NCI-H2029 (cell line): Measurements from ENCODE around the gene PLCL2.

Experiments
- DNase-seq: peaks from one replicate; lab custom pipeline; 2025; lab: John Stamatoyannopoulos, UW

PLCL2 gene

GRCh38 chr3:17014284-17014683, 129.5 kb downstream of the PLCL2 start:
- no peak for DNase-seq

- no peak for DNase-seq
These were observed 130.0 kb downstream of the PLCL2 start for GRCh38 chr3:17014709-17015108.

DNA sequence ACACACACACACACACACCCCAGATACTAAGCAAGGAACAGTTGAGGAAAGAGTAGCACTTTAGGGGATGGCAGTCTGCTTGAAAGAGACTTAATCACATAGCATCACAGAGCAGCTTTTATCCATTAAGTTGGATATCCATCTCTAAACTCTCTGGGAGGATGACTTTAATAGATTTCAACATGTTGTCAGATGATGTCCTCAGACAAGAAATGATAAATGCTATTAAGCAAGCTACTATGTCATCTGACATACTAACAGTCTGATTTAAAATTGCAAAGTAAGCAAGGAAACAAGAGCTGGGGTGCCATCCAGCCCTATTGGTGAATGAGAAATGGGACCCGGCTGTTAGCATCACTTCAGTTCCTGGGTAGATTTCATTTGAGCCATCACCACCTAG, 136.9 kb downstream of the PLCL2 start:
- DNase-seq: no peak

DNA sequence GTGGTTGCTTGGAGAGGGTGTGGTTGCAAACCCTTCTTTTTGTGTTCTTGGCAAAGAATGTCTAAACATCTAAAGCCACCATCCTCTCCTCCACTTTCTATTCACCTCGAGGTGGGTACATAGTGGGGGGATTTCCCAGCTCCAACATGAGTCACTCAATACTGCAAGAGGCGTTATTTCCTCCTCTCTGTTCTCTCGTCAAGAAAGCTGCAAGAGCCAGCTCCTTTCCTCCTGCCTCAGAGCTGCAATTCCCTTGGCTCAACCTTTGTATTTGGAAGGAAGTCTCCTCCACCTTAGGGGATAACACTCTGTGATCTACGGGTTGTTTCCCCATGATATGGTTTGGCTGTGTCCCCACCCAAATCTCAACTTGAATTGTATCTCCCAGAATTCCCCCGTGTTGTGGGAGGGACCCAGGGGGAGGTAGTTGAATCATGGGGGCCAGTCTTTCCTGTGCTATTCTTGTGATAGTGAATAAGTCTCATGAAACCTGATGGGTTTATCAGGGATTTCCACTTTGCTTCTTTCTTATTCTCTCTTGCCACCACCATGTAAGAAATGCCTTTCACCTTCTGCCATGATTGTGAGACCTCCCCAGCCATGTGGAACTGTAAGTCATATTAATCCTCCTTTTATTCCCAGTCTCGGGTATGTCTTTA, 138.4 kb downstream of the PLCL2 start:
- no peak for DNase-seq

GRCh38 chr3:17025594-17026139, 140.9 kb downstream of the PLCL2 start:
- no peak for DNase-seq

DNA sequence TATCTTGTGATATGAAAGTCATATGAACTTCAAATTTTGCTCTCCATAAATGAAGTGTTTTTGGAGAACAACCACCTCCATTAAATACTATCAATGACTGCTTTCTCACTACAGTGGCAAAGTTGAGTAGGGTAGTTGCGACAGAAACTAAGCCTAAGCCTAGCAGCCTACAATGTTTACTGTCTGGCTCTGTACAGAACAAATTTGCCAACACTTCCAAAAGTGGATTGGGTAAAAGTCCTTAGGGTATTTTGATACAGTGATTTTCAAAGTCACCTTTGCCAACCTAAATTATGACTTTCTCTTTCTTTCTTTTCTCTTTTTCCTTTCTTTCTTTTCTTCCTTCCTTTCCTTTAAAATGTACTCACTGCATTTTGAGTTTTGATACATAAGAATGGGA, 142.6 kb downstream of the PLCL2 start:
- DNase-seq: no peak

DNA sequence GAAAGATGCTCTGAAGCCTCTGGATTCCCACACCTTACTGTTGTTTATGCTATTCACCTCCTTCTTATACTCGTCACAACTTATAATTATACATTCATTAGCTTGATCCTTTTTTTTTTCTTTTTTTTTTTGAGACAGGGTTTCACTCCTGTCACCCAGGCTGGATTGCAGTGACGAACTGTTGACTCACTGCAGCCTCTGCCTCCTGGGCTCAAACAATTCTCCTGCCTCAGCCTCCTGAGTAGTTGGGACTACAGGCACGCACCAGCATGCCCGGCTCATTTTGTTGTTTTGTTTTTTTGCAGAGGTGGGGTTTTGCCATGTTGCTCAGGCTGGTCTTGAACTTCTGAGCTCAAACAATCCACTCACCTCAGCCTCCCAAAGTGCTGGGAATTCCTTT, 143.6 kb downstream of the PLCL2 start:
- no peak for DNase-seq

DNA sequence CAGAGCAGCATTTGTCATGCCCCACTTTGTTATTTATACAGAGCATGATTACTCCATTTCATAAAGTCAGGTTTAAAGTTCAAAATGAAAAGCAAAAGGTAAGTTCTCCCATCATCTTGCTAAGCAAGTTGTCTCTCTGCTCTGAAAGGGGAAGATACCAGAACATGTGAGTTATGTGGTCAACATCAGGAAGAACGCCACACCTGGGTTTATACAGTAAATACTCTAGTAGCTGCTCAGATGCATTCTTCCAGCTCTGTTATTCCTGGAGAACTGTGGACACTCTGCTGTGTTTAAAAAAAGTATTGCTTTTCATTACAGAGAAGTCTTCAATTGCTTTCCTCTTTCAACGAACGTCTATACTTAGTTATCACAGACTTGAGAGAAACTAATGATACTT, 145.7 kb downstream of the PLCL2 start:
- DNase-seq: no peak

- DNase-seq: no peak
These were observed 146.3 kb downstream of the PLCL2 start for GRCh38 chr3:17030956-17031652.

DNA sequence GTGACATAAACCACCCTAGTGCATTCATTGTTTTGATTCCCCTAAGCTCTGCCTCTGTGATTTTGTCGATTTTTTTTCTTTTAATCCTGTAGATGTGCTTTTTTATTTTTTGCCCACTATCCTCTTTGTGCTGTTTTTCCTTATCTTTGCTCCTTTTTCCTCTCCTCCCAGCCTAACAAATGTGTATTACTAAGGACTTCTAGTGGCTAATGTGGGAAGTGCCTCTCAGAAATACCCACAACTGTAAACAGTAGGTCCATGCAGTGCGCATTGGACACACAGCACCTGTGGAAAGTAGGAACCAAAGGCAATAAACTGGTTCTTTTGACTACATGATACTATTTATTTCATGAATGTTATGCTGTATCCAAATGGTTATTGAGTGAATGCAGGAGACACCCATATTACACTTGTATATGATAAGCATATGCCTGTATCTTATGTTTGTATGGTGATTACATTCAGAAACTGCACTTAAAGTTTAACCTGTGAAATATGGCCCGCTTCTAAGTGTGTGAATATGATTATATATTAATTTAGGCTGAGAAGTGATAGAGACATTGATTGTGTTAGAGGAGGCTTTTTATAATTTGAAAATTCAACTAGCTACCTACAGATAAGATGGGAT, 147.8 kb downstream of the PLCL2 start:
- DNase-seq: peak; percentile 46

GRCh38 chr3:17033516-17034168, 148.9 kb downstream of the PLCL2 start:
- DNase-seq: no peak

DNA sequence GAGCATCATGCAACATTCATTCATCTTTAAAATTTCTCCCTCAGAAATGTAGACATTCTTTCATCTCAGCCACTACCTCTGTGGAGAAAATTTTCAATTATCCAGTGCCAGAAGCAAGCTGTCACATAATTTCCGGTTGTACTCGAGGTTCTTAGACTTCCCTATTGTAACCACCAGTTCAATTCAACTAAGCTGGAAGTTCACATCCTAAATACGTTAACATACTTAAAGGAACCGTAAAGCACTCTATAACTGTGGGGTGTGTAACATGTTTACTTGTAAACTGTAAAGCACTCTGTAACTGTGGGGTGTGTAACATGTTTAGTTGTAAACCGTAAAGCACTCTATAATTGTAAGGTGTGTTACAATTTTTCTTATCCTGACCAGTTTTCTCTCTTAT, 150.3 kb downstream of the PLCL2 start:
- no peak for DNase-seq

- DNase-seq: no peak
These were observed 151.2 kb downstream of the PLCL2 start for GRCh38 chr3:17035966-17036365.

DNA sequence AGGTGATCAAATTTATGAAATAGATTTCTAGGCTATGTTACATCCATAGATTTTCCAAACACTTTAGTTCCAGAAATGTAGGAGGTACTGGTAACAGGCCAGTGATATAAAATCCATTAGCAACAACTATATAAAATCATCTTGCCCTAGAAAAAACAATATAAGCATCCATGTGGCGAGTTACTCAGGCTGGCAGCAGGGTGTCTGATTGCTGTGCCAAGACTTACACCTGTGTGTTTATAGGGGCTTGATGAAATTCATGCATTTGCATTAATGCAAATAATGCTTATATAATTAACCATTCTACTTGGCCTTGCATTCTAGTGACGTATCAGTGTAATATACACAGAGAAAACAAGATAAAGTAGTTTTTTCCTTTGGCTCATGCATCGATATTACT, 153.4 kb downstream of the PLCL2 start:
- DNase-seq: no peak

- peak; percentile 10 for DNase-seq
These were observed 154.3 kb downstream of the PLCL2 start for GRCh38 chr3:17038900-17039553.

- peak; percentile 76 for DNase-seq
These were observed 154.8 kb downstream of the PLCL2 start for GRCh38 chr3:17039594-17039993.

DNA sequence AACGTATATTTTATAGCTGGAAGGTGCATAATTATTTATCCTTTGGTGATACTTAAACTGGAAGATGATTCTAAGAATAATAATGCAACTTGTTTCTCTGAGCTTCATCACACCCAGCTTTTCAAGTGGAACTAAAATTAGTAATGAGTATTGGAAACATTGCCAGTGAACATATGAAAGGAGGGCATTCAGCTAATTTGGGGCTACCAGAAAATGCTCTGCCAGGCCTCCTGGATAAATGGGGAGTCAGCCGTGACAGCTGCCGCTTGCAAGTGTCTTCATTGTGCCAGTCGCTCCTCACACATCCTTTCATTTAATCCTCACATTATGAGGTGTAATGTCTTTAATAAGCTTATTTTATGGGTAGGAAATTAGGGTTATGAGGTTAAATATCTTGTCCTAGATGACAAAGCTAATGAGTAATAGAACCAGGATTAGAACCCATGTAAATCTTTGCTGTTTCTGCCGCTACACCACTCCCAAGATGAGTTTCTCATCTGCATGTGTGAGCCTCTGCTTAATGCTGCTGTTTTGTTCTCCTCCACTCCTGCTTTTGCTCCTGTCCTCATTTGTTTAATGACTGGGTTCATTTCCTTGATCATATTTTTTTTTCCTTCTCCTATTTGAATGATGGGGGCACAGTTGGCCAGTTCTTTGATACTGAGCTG, 155.7 kb downstream of the PLCL2 start:
- no peak for DNase-seq

GRCh38 chr3:17040990-17041377, 156.2 kb downstream of the PLCL2 start:
- no peak for DNase-seq

- DNase-seq: no peak
These were observed 160.1 kb downstream of the PLCL2 start for GRCh38 chr3:17044855-17045254.

DNA sequence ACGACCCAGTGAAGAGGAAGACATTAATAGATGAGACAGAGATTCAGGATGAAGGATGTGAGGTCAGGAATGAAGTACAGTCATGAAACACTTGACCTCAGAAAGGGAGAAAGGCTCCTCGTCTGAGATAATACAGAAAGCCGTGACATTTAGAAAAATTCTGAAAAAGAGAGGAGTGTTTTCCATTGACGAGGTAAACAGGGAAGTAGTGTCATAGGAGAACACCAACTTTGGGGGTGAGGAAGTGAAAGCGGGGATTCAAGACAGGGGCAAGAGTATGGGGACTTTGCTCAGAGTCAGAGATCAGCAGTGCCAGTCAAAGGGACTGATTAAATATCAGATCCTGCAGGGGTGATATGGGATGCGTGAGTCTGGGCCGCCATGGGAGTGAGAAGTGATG, 160.9 kb downstream of the PLCL2 start:
- no peak for DNase-seq

DNA sequence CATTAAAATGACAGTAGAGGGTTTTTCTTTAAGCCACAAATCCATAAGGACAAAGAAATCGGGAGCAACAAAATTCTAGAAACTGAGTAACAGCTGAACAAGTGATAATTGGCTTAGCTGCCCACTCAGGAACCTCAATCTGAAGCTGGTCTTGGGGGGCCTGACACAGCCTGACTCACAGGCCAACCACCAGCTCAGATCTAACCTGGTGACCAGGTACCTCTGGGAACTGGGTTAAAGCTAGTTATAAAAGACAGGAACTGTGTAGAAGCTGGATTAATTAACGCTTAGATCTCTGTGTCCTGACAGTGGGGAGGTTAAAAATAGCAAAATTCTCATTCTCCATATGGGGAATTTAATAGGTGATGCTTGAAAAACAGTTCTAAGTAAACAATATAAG, 161.9 kb downstream of the PLCL2 start:
- DNase-seq: no peak

DNA sequence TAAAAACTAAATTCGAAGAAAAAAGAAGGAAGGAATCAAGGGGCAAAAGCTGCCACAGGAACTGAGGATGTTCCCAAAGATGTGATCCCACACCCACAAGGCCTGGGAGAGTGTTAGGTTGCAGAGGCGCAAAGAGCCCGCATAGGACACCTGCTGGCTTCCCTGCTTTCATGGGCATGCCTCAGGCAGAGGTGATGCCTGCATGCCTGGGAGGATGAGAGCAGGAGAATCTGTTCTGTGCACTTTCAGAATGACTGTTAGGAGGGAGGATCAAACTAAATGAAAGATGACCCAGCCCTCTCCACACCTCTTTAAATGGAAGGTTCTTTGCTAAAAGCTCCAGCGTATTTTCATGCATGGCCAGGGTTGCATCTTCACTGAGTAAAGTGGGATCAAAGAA, 162.4 kb downstream of the PLCL2 start:
- no peak for DNase-seq
